ENCODE results near the gene OLFM1. TPM values are rescaled to one million over a fixed set of nuclear protein-coding genes. Genes with fewer than 3 reads are reported as not detected.

OLFM1 gene
- 0.44 and 2.0 TPM in 2 replicates for total RNA-seq

DNA sequence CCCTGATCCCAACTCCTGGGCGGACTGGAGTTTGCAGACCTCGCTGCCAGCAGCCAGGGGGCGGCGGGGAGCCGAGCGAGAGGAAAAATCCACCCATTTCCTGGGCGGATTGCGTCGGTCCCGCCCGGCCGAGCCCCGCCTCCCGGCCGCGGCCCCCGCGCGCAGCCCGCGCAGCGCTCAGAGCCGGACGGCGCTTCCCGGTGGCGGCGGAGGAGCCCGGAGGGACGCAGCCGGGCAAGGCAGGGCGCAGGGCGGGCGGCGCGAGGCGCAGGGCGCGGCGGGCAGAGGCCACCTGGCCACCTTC, at the start of gene OLFM1:
Gene OLFM1 (plus strand): TSS at position 180 of the 304 bp plus-strand sequence. CDS start 322 bp downstream, outside the sequence.

Other genes starting within 250 kb of the OLFM1 start
- not detected in 2 replicates for gene FCN2, start 206.9 kb upstream of the OLFM1 start, total RNA-seq
- not detected in 2 replicates for gene FCN1, start 169.8 kb upstream of the OLFM1 start, total RNA-seq

Data from aortic smooth muscle cell (primary cell).